Central memory CD8-positive, alpha-beta T cell (primary cell): ENCODE results near the gene LRIG3.

Experiments used
- ATAC-seq: fragments of 150-1000 bp; cut with Tn5 transposase; replicated peaks from 2 replicates; pipeline ENCODE4 v1.10.0; 2022; ENCODE audit warnings: mild to moderate bottlenecking, moderate FRiP score, moderate number of reproducible peaks; ENCODE audit not compliant: poor library complexity, severe bottlenecking; ENCODE audit errors: extremely low read depth
- DNase-seq, 2 donors: peaks; one replicate each; pipeline ENCODE4 v3.0.0; 2021; ENCODE audit warnings: low spot score in 2 of 2
- H3K27ac Mint-ChIP-seq: one replicate; pipeline ENCODE4 v1.8.0; 2022; ENCODE audit warnings: low read depth, mild to moderate bottlenecking, moderate library complexity, mixed read lengths
- H3K27me3 Mint-ChIP-seq: one replicate; pipeline ENCODE4 v1.8.0; 2022; ENCODE audit warnings: mixed read lengths
- H3K36me3 Mint-ChIP-seq: one replicate; pipeline ENCODE4 v1.8.0; 2022; ENCODE audit warnings: mild to moderate bottlenecking, moderate library complexity, mixed read lengths; ENCODE audit not compliant: insufficient read depth
- H3K4me1 Mint-ChIP-seq: one replicate; pipeline ENCODE4 v1.8.0; 2022; ENCODE audit warnings: mixed read lengths
- H3K4me3 Mint-ChIP-seq: one replicate; pipeline ENCODE4 v1.8.0; 2022; ENCODE audit warnings: mild to moderate bottlenecking, moderate library complexity, mixed read lengths
- H3K9me3 Mint-ChIP-seq: one replicate; pipeline ENCODE4 v1.8.0; 2022; ENCODE audit warnings: mixed read lengths

Gene LRIG3

DNA sequence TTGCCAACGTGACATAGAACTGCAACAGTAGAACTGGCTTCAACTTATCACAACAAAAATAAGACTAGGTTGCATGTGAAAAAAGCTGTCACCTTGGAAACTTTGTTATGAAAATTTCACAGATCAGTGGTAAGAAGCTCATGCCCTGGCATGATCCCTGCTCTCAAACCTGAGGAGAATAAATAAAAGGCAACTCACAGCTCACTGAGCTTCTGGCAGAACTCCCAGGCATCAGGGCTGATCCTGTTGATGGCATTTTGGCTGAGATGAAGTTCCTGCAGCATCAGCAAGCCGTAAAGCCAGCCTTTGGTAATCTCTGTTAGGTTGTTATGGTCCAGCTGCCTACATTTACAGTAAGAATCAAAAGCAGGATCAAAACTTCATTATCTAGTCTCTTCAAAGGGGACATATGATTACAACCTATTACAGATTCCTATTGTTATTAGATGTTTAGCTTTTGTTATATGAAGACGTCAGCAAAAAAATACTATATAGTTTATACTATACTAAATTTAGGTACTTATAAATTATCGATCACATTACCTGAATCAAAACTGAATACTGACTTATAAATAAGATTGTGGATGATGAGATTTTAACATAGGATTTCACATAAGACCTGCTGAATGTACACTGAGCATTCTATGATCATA lies 32.0 kb downstream of the LRIG3 start:
- DNase-seq (no peak), ATAC-seq (no peak)
- Mint-ChIP-seq H3K27me3 (no peaks in the 10 kb centered on the region), H3K4me1 (no peaks in the 10 kb centered on the region), H3K27ac (no peak overlapping the region), H3K4me3 (no peak overlapping the region), H3K36me3 (no peaks in the 10 kb centered on the region), H3K9me3 (peaks cover 11% of the 10 kb centered on the region)

DNA sequence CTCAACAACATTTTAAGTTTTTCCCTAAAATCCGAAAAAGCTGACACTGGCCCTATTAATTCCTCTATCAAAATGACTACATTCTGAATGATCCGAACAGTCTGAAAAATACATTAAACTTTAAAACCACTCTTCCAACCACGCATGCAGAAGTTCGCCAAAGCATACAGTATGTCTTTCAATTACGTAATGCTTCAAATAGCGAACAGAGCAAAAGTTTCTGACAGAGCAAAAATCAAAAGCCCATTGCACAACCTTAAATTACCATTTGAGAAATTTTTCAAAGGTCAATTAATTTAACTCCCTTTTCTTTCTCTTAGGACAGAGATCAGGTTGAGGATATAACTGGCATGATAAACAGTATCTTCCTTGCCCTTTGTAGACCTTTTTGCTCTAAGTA lies 33.2 kb downstream of the LRIG3 start:
- no peaks in the 10 kb centered on the region for H3K27me3 Mint-ChIP-seq
- no peak overlapping the region for H3K4me3 Mint-ChIP-seq
- no peaks in the 10 kb centered on the region for H3K36me3 Mint-ChIP-seq
- H3K4me1 Mint-ChIP-seq = no peaks in the 10 kb centered on the region
- H3K9me3 Mint-ChIP-seq = peaks cover 11% of the 10 kb centered on the region
- ATAC-seq (no peak), DNase-seq (no peak)
- no peak overlapping the region for H3K27ac Mint-ChIP-seq

DNA sequence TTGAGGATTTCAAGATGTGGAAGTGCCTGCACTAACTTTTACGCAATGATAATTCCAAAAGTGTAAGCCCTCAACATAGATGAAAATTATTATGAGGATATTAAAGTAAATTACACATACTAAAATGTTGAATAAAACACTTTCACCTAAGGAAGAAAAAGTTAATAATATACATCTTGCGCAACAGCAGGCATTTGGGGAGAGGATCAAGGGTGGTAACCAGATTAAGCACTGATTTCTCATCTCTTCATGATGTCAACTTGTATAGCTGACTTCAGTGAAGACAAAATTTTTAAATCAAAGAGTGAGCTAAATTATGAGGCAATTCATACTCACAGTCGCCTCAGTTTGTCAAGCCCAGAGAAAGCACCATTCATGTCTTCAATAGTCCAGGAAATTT lies 33.8 kb downstream of the LRIG3 start:
- no peak for ATAC-seq

DNA sequence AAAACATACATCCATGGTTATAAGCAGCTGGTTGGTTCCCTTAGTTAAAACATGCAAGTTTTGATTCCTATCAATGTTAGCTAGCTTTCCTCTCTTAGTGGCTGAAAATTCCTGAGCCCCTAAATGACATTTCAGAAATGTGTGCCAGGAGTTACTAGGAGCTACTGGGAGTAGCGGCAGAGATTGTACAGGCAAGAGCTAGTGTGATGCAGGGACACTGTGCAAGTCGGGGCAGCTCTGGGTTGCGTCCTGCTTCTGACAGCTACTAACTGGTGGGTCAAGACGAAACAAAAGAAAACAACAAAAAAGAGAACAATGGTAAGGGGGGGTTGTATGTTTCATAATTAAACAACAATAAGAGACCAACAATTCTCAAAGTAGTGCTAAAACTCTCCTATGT lies 35.4 kb downstream of the LRIG3 start:
- ATAC-seq = no peak
- DNase-seq = no peak
- H3K9me3 Mint-ChIP-seq = peaks cover 11% of the 10 kb centered on the region
- H3K36me3 Mint-ChIP-seq = no peaks in the 10 kb centered on the region
- H3K4me1 Mint-ChIP-seq = no peaks in the 10 kb centered on the region
- H3K27ac Mint-ChIP-seq = no peak overlapping the region
- H3K4me3 Mint-ChIP-seq = no peak overlapping the region
- no peaks in the 10 kb centered on the region for H3K27me3 Mint-ChIP-seq

More for the DNA sequence above, 33.8 kb downstream of the LRIG3 start:
- H3K27ac Mint-ChIP-seq = no peak overlapping the region
- no peak overlapping the region for H3K4me3 Mint-ChIP-seq
- H3K9me3 Mint-ChIP-seq = peaks cover 9% of the 10 kb centered on the region
- H3K4me1 Mint-ChIP-seq = no peaks in the 10 kb centered on the region
- H3K36me3 Mint-ChIP-seq = no peaks in the 10 kb centered on the region
- DNase-seq = no peak
- no peaks in the 10 kb centered on the region for H3K27me3 Mint-ChIP-seq

DNA sequence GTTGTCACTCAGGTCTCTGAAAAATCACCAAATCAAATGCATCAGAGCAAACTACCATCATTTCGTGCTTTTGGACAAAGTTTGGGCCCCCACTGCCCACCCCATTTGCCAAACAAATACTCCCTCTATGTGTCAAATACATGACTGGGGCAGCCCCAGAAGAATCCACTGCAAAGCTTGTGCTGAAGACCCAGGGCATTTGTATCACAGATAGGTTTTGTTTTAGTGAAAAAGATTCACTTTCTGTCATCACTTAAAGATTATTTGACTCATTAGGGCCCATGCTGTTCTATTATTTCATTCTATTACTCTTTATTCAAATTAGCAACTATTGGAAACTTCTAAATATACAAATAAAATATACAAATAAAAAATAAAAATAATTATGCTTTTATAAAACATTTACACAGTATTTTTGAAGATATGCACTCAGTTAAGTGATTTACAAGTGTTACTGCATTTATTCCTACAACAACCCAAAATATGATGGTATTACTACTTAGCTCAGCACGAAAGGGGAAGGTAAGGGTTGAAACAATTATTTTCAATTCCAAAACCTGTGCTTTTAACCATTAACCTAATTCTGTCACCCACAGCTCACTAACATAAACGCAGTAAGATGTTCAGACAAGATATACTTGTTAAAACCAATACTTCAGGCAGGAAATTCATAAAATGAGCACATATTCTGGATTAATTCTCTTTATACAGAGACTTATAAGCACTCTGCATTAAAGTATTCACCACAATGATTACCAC lies 36.5 kb downstream of the LRIG3 start:
- Mint-ChIP-seq H3K27me3 (no peaks in the 10 kb centered on the region), H3K4me3 (no peak overlapping the region), H3K27ac (no peak overlapping the region), H3K36me3 (no peaks in the 10 kb centered on the region), H3K9me3 (peaks cover 11% of the 10 kb centered on the region), H3K4me1 (no peaks in the 10 kb centered on the region)
- no peak for DNase-seq
- ATAC-seq = no peak

DNA sequence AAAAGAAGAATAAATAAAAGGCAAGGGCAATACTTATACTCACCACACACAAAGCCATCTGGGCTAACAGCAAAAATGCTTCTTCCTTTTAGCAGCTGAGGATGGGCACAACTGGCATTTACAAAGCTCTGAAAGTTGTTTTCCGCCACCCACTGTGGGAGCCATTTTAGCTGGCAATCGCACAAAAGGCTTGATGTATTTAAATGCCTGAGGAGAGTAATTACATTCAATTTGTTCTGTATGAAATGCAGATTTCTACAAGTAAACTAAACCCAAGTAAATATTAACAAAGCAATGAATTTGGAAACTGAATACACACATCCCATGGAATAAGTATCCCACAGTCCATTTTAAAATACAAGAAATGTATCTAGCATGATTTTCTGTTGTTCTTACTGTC lies 37.5 kb downstream of the LRIG3 start:
- Mint-ChIP-seq H3K27ac (no peak overlapping the region), H3K4me1 (no peaks in the 10 kb centered on the region), H3K27me3 (no peaks in the 10 kb centered on the region), H3K4me3 (no peak overlapping the region), H3K9me3 (peaks cover 11% of the 10 kb centered on the region), H3K36me3 (no peaks in the 10 kb centered on the region)
- DNase-seq (no peak), ATAC-seq (no peak)

DNA sequence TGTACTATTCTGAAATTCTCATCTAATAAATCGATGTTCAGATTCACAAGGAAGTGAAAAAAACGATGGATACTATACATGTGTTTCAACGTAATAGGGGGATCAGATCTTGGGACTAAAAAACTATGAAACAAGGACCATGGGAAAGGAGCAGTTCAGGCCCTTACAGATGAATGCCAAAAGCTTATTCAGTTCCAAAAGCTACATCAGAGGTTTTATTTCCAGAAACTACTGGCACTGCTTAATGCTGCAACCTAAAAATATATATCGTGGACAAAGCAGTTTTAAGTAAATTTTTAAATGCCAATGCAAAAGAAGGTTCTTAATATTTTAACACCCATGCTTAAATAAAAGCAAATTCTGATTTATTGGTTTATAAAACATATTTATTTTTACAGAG lies 38.5 kb downstream of the LRIG3 start:
- no peaks in the 10 kb centered on the region for H3K4me1 Mint-ChIP-seq
- no peak overlapping the region for H3K4me3 Mint-ChIP-seq
- H3K36me3 Mint-ChIP-seq = no peaks in the 10 kb centered on the region
- no peak overlapping the region for H3K27ac Mint-ChIP-seq
- ATAC-seq = no peak
- no peaks in the 10 kb centered on the region for H3K27me3 Mint-ChIP-seq
- no peak for DNase-seq
- H3K9me3 Mint-ChIP-seq = peaks cover 11% of the 10 kb centered on the region

DNA sequence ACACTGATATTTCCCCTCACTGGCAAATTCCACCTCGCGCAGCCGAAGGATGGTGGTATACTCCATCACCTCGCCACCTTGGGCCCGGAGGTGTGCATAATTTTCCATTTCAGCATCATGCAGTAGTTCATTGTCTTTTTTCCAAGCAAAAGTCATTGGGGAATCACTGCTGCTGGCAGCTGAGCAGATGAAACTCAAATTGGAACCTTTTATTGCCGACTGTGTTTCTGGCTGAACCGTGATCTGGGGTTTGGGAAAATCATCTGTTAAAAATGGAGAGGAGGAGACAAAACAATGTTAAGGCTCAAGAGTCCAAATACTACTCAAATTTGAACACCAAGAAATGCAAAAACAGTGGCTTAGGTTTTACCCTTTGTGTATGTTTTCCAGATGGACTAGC lies 39.7 kb downstream of the LRIG3 start:
- Mint-ChIP-seq H3K4me1 (no peaks in the 10 kb centered on the region), H3K27ac (no peak overlapping the region), H3K36me3 (no peaks in the 10 kb centered on the region), H3K4me3 (no peak overlapping the region), H3K9me3 (peaks cover 11% of the 10 kb centered on the region), H3K27me3 (no peaks in the 10 kb centered on the region)
- no peak for ATAC-seq
- no peak for DNase-seq

DNA sequence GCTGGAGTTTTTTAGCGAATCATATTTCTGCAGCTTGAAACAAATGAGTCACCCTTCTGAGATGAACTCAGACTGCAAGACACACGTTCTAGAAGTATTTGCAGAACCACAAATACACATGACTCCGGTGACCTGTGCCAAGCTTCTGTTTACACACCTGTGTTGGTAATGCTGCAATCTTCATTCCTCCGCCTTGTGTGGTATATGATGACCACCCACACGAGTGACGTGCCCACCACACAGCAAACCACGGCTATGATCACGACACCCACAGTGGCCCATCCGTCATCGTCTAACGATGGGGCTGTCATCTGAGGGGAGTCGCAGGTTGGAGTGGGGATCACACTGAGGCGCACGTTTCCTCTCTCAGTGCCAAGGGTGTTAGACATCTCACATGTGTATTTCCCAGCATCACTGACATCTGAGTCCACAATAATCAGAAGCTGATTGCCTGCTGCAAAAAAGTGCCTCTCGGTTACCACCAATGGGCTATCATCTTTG lies 43.0 kb downstream of the LRIG3 start:
- H3K4me1 Mint-ChIP-seq = no peaks in the 10 kb centered on the region
- ATAC-seq = no peak
- no peak overlapping the region for H3K27ac Mint-ChIP-seq
- H3K9me3 Mint-ChIP-seq = peaks cover 6% of the 10 kb centered on the region
- no peaks in the 10 kb centered on the region for H3K27me3 Mint-ChIP-seq
- no peaks in the 10 kb centered on the region for H3K36me3 Mint-ChIP-seq
- DNase-seq = no peak
- no peak overlapping the region for H3K4me3 Mint-ChIP-seq

DNA sequence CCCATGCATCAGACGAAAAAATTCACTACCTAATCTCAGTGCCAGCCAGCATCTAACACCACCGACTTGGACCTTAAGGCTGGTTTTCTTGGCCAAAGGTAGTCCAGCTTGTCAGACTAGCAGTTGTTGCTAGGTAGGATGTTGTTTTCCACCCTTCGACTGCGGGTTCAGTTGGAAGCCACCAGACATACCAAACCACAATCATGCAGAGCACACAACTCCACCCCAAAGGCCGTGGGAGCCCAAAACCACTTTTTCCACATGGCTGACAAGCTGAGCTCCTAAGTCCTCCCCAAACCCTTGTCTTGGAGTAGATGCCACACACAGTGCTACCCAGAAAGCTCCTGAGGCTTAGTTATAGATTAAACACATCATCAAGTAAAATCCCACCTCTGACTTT lies 46.8 kb downstream of the LRIG3 start:
- Mint-ChIP-seq H3K4me1 (no peaks in the 10 kb centered on the region), H3K4me3 (no peak overlapping the region), H3K9me3 (peaks cover under 1% of the 10 kb centered on the region), H3K27ac (no peak overlapping the region), H3K36me3 (no peaks in the 10 kb centered on the region), H3K27me3 (no peaks in the 10 kb centered on the region)
- ATAC-seq = no peak
- DNase-seq = no peak

DNA sequence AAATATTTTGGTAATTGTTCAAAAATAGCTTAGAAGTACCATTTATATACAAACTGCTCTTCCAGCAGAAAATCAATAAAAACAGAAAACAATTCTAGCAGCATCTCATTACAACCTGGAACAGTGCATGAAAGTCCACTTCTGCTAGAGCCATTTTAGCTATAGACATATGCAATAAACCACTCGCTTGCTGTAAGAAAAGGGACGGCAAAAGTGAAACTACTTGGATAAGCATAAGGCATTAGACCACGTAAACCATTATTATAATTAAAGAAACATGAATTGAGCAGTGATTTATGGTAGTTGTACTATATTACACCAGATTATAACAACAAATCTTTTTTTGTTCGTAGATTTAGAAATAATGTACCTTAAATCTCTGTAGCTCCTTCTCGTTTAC lies 48.7 kb downstream of the LRIG3 start:
- no peaks in the 10 kb centered on the region for H3K36me3 Mint-ChIP-seq
- peaks cover 16% of the 10 kb centered on the region for H3K9me3 Mint-ChIP-seq
- H3K4me3 Mint-ChIP-seq = no peak overlapping the region
- no peaks in the 10 kb centered on the region for H3K4me1 Mint-ChIP-seq
- DNase-seq = no peak
- no peak for ATAC-seq
- no peaks in the 10 kb centered on the region for H3K27me3 Mint-ChIP-seq
- H3K27ac Mint-ChIP-seq = no peak overlapping the region

DNA sequence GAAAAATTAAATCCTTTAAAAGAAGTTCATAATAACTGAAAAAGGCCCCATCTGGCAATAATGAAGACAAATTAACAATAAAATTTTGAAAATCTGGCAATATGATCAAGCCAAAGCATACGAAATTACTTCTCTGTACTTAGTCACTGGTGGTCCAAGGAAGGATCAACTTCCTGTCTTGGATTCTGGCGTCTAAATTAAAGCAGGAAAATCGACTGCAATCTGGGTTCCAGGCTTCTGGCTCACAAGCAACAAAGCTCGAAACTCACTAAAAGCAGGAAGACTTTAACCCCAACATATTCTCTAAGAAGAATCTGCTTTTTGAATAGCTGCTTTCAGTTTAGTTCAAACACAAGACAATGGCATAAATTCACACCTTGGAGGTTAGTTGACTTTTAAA lies 49.7 kb downstream of the LRIG3 start:
- no peak overlapping the region for H3K27ac Mint-ChIP-seq
- ATAC-seq (no peak), DNase-seq (no peak)
- peaks cover 16% of the 10 kb centered on the region for H3K9me3 Mint-ChIP-seq
- H3K4me1 Mint-ChIP-seq = no peaks in the 10 kb centered on the region
- H3K4me3 Mint-ChIP-seq = no peak overlapping the region
- no peaks in the 10 kb centered on the region for H3K36me3 Mint-ChIP-seq
- H3K27me3 Mint-ChIP-seq = no peaks in the 10 kb centered on the region

DNA sequence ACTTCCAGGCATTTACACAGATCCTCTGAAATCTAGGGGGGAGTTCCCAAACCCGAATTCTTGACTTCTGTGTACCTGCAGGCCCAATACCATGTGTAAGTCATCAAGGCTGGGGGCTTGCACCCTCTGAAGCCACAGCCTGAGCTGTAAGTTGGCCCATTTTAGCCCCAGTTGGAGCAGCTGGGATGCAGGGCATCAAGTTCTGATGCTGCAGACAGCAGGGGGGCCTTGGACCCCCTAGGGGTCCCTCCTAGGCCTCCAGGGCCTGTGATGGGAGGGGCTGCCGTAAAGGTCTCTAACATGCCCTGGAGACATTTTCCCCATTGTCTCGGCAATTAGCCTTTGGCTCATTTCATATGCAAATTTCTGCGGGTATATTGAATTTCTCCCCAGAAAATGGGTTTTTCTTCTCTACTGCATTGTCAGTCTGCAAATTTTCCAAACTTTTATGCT lies 59.5 kb downstream of the LRIG3 start:
- no peaks in the 10 kb centered on the region for H3K36me3 Mint-ChIP-seq
- H3K27ac Mint-ChIP-seq = no peak overlapping the region
- no peaks in the 10 kb centered on the region for H3K4me1 Mint-ChIP-seq
- H3K4me3 Mint-ChIP-seq = no peak overlapping the region
- peaks cover 21% of the 10 kb centered on the region for H3K9me3 Mint-ChIP-seq
- no peaks in the 10 kb centered on the region for H3K27me3 Mint-ChIP-seq
- DNase-seq (no peak), ATAC-seq (no peak)
